ENCODE results near the gene PROKR1.

The PROKR1 gene

GRCh38 chr2:68637047-68637446 is 6.3 kb upstream of the PROKR1 start:
- H3K4me1 Mint-ChIP-seq (ENCODE audit: low read depth) = peaks cover 6% of the 10 kb centered on the region
- H3K36me3 Mint-ChIP-seq (ENCODE audit: low read depth) = no peaks in the 10 kb centered on the region
- H3K27me3 Mint-ChIP-seq = peaks cover 31% of the 10 kb centered on the region

DNA sequence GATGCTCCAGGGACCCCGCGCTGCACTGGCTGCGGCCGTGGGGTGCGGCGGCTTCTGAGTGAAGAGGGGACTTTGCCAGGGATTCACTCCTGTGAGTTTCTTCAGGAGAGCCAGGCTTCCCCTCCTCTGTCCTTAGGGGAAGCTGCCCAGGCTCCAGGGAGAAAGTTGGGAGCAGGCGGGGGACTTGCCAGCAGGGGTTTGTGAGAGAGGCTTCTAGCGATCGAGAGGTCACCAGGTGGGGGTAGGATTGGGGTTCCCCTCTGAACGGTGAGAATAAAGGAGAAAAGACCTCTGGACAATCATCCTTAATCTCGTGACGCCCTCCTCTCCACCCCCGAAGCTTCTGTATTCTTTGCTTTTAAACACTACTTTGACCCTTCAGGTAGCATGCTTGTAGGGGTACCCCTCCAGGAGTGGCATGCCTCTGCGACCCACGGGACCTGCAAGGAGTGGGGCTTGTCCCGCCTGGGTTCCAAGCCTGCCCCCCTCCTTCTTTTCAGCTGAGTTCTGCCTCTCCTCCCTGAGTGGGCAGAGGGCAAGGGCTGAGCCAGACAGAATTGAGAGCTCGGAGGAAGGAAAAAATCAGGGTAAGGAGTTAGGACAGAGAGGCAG is 601 bp downstream of the PROKR1 start:
- Mint-ChIP-seq H3K27me3 (peaks cover 73% of the 10 kb centered on the region), H3K27ac (no peak overlapping the region), H3K36me3 (ENCODE audit: low read depth) (peaks cover 4% of the 10 kb centered on the region), H3K4me3 (peak overlapping the region; percentile 22), H3K4me1 (ENCODE audit: low read depth) (peaks cover 23% of the 10 kb centered on the region), H3K9me3 (peaks cover 10% of the 10 kb centered on the region)

More at GRCh38 chr2:68637047-68637446, 6.3 kb upstream of the PROKR1 start:
- no peak overlapping the region for H3K27ac Mint-ChIP-seq
- H3K9me3 Mint-ChIP-seq = peaks cover 10% of the 10 kb centered on the region
- H3K4me3 Mint-ChIP-seq = no peak overlapping the region

- Mint-ChIP-seq H3K4me1 (ENCODE audit: low read depth) (peaks cover 25% of the 10 kb centered on the region), H3K9me3 (peaks cover 8% of the 10 kb centered on the region), H3K27ac (peak overlapping the region; percentile 33), H3K4me3 (no peak overlapping the region), H3K27me3 (peaks cover 71% of the 10 kb centered on the region), H3K36me3 (ENCODE audit: low read depth) (peaks cover 4% of the 10 kb centered on the region)
Observed at GRCh38 chr2:68645523-68645922, 2.1 kb downstream of the PROKR1 start.

DNA sequence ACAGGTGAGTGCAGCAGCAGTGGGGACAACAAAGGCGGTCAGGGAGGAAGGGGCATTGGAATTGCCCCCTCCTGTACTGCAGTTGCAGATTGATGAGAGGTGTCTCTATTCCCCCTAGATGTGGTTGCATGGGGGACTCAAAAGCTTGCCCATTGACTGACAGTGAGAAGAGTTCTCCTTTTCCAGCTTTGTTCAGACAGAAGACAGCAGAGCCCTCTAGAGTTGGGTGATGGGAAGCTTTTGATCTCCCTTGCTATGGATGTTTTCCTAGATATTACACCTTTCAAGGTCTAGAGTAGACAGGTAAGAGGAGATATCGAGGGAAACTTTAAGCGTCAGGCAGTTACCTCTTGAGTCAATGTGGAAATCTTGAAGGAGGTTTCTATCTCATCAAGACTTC is 2.9 kb downstream of the PROKR1 start:
- Mint-ChIP-seq H3K9me3 (no peaks in the 10 kb centered on the region), H3K27ac (no peak overlapping the region), H3K4me1 (ENCODE audit: low read depth) (peaks cover 27% of the 10 kb centered on the region), H3K4me3 (no peak overlapping the region), H3K27me3 (peaks cover 66% of the 10 kb centered on the region), H3K36me3 (ENCODE audit: low read depth) (peaks cover 4% of the 10 kb centered on the region)

DNA sequence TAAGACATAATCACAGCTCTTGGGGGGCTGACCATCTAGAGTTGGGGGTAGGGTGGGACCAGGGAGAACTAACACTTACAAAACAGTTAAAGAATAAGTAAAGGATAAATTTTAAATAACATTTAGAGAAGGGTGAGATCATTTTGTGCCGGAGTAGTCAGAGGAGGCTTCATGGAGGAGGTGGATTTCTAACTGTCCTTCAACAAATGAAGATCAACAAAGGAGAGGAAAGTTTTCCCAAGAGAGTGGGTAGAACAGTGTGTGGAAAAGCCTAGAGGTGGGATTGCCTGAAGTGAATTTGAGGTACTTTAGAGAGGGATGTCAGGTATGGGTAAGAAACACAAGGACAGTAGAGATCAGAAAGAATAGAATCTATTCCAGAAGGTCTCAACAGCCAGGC is 7.3 kb downstream of the PROKR1 start:
- H3K36me3 Mint-ChIP-seq (ENCODE audit: low read depth) = no peaks in the 10 kb centered on the region
- peaks cover 61% of the 10 kb centered on the region for H3K4me1 Mint-ChIP-seq (ENCODE audit: low read depth)
- peak overlapping the region; percentile 63 for H3K27ac Mint-ChIP-seq
- peaks cover 39% of the 10 kb centered on the region for H3K27me3 Mint-ChIP-seq
- no peaks in the 10 kb centered on the region for H3K9me3 Mint-ChIP-seq
- H3K4me3 Mint-ChIP-seq = no peak overlapping the region

DNA sequence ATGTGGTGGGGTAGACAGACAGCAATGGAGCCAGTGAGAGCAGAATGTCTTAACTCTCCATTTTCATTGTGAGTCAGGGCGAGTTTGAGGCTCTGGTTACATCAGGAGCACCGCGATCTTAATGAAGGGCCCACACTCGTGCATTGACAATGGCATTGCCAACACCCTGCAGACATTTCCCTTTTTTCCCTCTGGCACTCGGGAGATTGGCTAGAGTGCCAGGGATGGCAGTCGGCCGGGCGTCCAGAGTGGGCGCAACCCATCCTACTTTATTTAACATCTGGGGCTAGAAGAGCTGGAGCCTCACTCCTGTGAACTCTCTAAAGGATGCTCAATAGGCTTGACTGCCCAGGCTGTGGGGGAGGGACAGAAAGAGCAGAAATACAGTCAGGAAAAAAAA is 9.7 kb downstream of the PROKR1 start:
- peaks cover 33% of the 10 kb centered on the region for H3K27me3 Mint-ChIP-seq
- H3K4me1 Mint-ChIP-seq (ENCODE audit: low read depth) = peaks cover 55% of the 10 kb centered on the region
- peak overlapping the region; percentile 64 for H3K4me3 Mint-ChIP-seq
- H3K9me3 Mint-ChIP-seq = no peaks in the 10 kb centered on the region
- no peaks in the 10 kb centered on the region for H3K36me3 Mint-ChIP-seq (ENCODE audit: low read depth)
- H3K27ac Mint-ChIP-seq = peak overlapping the region; percentile 94

DNA sequence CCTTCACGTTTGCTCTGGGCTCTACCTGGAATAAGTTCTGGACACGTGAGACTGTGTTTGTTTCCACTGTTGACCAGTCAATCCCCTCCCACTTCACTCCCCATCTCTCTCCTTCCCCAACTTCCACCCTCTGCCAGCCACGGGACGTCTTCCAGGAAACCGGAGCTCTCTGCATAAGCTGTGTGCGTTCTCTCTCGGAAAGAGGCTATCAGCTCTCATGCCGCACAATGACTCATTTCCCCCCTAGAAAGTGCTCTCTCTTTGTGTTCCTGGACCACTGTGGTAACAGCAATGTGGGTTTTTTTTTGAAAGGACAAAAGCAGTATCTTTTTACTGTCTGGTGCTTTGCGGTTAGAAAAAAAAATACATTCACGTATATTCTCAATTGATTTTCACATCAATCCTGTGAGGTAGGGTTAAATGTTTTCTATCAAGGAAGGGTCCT is 10.2 kb downstream of the PROKR1 start:
- Mint-ChIP-seq H3K27me3 (peaks cover 32% of the 10 kb centered on the region), H3K36me3 (ENCODE audit: low read depth) (no peaks in the 10 kb centered on the region), H3K4me1 (ENCODE audit: low read depth) (peaks cover 59% of the 10 kb centered on the region), H3K9me3 (no peaks in the 10 kb centered on the region), H3K27ac (peak overlapping the region; percentile 94), H3K4me3 (peak overlapping the region; percentile 64)

DNA sequence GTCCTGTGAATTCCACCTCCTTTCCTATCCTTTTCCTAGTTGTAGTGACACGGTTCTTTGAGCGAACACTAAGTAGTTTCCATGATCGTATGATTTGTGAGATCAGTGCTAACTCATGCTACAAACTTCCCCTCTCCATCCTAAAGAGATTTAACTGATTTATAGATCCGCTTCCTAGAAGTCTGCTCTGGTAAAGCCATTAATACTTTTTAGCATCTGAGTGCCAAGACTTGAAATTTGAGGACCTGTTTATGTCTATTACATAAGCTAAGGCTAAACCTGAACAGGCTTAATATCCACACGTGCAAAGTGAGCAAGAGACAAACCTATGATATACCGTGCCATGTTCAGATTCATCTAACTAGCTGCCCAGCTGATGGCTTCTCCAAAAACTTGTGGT is 14.9 kb downstream of the PROKR1 start:
- Mint-ChIP-seq H3K27ac (no peak overlapping the region), H3K4me1 (ENCODE audit: low read depth) (peaks cover 65% of the 10 kb centered on the region), H3K27me3 (peaks cover 28% of the 10 kb centered on the region), H3K36me3 (ENCODE audit: low read depth) (no peaks in the 10 kb centered on the region), H3K4me3 (no peak overlapping the region), H3K9me3 (peaks cover 3% of the 10 kb centered on the region)

GRCh38 chr2:68659081-68659480 is 15.7 kb downstream of the PROKR1 start:
- no peaks in the 10 kb centered on the region for H3K36me3 Mint-ChIP-seq (ENCODE audit: low read depth)
- no peak overlapping the region for H3K4me3 Mint-ChIP-seq
- H3K27me3 Mint-ChIP-seq = peaks cover 22% of the 10 kb centered on the region
- no peak overlapping the region for H3K27ac Mint-ChIP-seq
- H3K4me1 Mint-ChIP-seq (ENCODE audit: low read depth) = peaks cover 65% of the 10 kb centered on the region
- peaks cover 3% of the 10 kb centered on the region for H3K9me3 Mint-ChIP-seq

GRCh38 chr2:68660658-68661057 is 17.3 kb downstream of the PROKR1 start:
- Mint-ChIP-seq H3K4me1 (ENCODE audit: low read depth) (peaks cover 56% of the 10 kb centered on the region), H3K4me3 (no peak overlapping the region), H3K27me3 (peaks cover 27% of the 10 kb centered on the region), H3K9me3 (peaks cover 3% of the 10 kb centered on the region), H3K36me3 (ENCODE audit: low read depth) (no peaks in the 10 kb centered on the region), H3K27ac (no peak overlapping the region)

- Mint-ChIP-seq H3K27me3 (peaks cover 22% of the 10 kb centered on the region), H3K4me3 (no peak overlapping the region), H3K9me3 (peaks cover 9% of the 10 kb centered on the region), H3K4me1 (ENCODE audit: low read depth) (peaks cover 54% of the 10 kb centered on the region), H3K36me3 (ENCODE audit: low read depth) (no peaks in the 10 kb centered on the region), H3K27ac (peak overlapping the region; percentile 73)
Observed at GRCh38 chr2:68662466-68662865, 19.1 kb downstream of the PROKR1 start.

DNA sequence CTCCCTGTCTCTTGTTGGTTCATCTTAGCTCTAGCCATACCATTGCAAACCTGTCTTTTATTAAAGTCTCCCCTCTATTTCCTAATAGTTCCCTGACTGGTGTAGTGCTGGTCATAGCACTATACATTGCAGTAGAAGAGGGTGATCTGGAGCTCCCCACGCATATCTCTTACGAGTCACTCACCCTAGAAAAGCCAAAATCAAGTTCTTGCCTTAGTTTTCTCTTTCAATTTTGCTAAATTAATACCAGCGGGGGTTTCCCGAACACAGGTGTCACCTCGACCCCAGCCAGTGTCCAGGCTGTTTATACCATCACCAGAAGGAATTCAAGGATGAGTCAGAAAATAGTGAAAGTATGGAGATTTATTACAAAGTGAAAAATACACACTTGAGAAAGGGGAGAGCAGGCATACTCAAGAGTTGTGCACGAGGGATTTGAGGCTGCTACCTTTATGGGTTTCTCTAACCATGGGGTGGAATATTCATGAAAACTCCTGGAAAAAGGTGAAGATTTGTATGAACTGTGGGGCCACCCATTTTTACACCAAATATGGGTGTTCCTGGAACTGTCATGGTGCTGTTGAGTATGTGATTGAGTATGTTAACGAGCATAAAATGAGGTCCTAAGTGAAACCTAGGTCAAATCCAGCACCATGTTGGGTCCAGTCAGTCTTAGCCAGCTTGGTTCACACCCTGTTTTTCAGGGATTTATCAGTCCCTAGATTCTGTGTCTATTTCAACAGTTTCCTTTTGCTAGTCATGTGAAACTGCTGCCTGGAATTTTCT is 20.2 kb downstream of the PROKR1 start:
- H3K27ac Mint-ChIP-seq = peak overlapping the region; percentile 73
- H3K27me3 Mint-ChIP-seq = peaks cover 15% of the 10 kb centered on the region
- no peaks in the 10 kb centered on the region for H3K36me3 Mint-ChIP-seq (ENCODE audit: low read depth)
- H3K9me3 Mint-ChIP-seq = peaks cover 10% of the 10 kb centered on the region
- peaks cover 50% of the 10 kb centered on the region for H3K4me1 Mint-ChIP-seq (ENCODE audit: low read depth)
- no peak overlapping the region for H3K4me3 Mint-ChIP-seq

- no peak overlapping the region for H3K27ac Mint-ChIP-seq
- no peaks in the 10 kb centered on the region for H3K36me3 Mint-ChIP-seq (ENCODE audit: low read depth)
- no peak overlapping the region for H3K4me3 Mint-ChIP-seq
- H3K9me3 Mint-ChIP-seq = peaks cover 9% of the 10 kb centered on the region
- H3K27me3 Mint-ChIP-seq = peaks cover 22% of the 10 kb centered on the region
- peaks cover 24% of the 10 kb centered on the region for H3K4me1 Mint-ChIP-seq (ENCODE audit: low read depth)
Observed at GRCh38 chr2:68667371-68667770, 24.0 kb downstream of the PROKR1 start.

DNA sequence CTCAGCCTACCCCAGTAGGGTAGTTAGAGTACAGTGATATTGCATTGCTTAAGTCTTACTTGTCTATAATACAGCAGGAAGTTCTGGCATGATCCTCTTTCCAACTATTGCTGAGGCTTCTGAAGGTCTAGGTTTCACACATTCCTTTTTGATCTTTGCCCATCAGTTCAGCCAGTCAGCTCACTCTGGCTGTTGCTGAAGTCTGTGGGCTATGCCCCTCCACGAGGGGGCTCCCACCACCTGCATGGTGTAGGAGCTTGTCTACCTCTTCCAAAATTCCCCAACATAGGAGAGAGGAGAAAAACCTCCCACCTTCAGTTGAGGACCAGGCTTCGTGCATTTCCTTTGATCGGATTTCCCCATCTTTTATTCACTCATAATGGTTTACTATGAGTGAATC is 26.3 kb downstream of the PROKR1 start:
- Mint-ChIP-seq H3K9me3 (peaks cover 8% of the 10 kb centered on the region), H3K36me3 (ENCODE audit: low read depth) (no peaks in the 10 kb centered on the region), H3K27ac (no peak overlapping the region), H3K27me3 (peaks cover 30% of the 10 kb centered on the region), H3K4me1 (ENCODE audit: low read depth) (peaks cover 2% of the 10 kb centered on the region), H3K4me3 (no peak overlapping the region)

DNA sequence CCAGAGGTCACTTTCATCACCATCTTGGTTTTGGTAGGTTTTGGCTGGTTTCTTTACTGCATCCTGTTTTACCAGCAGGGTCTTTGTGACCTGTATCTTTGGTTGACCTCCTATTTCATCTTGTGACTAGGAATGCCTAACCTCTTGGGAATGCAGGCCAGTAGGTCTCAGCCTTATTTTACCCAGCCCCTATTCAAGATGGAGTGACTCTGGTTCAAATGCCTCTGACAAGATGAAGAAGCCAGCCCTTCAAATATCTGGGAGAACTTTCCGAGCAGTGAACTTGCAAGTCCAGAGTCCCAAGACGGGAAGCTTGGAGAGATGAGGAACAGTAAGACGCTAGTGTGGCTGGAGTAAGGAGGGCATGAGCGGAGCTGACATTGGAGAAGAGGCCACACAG is 28.6 kb downstream of the PROKR1 start:
- Mint-ChIP-seq H3K27me3 (peaks cover 30% of the 10 kb centered on the region), H3K36me3 (ENCODE audit: low read depth) (no peaks in the 10 kb centered on the region), H3K4me3 (no peak overlapping the region), H3K27ac (no peak overlapping the region), H3K9me3 (peaks cover 12% of the 10 kb centered on the region), H3K4me1 (ENCODE audit: low read depth) (no peaks in the 10 kb centered on the region)

Measured in stimulated activated naive CD8-positive, alpha-beta T cell treated with anti-CD3 and anti-CD28 coated beads, Interleukin-15, Interleukin-2, amounts not matched to agents 100 ng/mL and 50 ng/mL, for 24 hours (primary cell).